Mesendoderm (in vitro differentiated cells): ENCODE results near the gene ALPP.
"Not testable (repeated sequence)": the region's sequence is repeated elsewhere in the genome, so short reads cannot be mapped to it uniquely, and the experiment has no call there.

Experiments
- DNase-seq: peaks from one replicate; pipeline ENCODE4 v3.0.0; 2013
- H2AK5ac ChIP-seq: 2 replicates; pipeline ENCODE4 v1.6.1; 2013; ENCODE audit warnings: low read length, inconsistent platforms
- H2BK120ac ChIP-seq: 2 replicates; pipeline ENCODE4 v1.6.1; 2013; ENCODE audit warnings: low read depth, mild to moderate bottlenecking, low read length, moderate library complexity, mixed read lengths
- H2BK15ac ChIP-seq: replicated peaks from 2 replicates; pipeline ENCODE4 v1.6.1; 2013; ENCODE audit warnings: low read depth, mild to moderate bottlenecking, moderate library complexity
- H2BK5ac ChIP-seq: 2 replicates; pipeline ENCODE4 v1.6.1; 2013; ENCODE audit warnings: low read length, inconsistent platforms
- H3K18ac ChIP-seq: 2 replicates; pipeline ENCODE4 v1.6.1; 2013; ENCODE audit warnings: mild to moderate bottlenecking, low read length, mixed read lengths
- H3K23ac ChIP-seq: one replicate; pipeline ENCODE4 v1.6.1; 2013; ENCODE audit warnings: low read length
- H3K27ac ChIP-seq: 2 replicates; pipeline ENCODE4 v1.5.1; 2013; ENCODE audit warnings: low read depth, mild to moderate bottlenecking, inconsistent platforms, low read length, moderate library complexity
- H3K27me3 ChIP-seq: 2 replicates; pipeline ENCODE4 v1.6.1; 2013; ENCODE audit warnings: low read length, control low read depth, mild to moderate bottlenecking, inconsistent platforms; ENCODE audit not compliant: insufficient read depth, poor library complexity
- H3K36me3 ChIP-seq: 2 replicates; pipeline ENCODE4 v1.6.1; 2013; ENCODE audit warnings: low read length, inconsistent platforms; ENCODE audit not compliant: control insufficient read depth, insufficient read depth
- H3K4ac ChIP-seq: one replicate; pipeline ENCODE4 v1.6.1; 2013; ENCODE audit warnings: low read depth, mild to moderate bottlenecking, low read length, moderate library complexity
- H3K4me1 ChIP-seq: 2 replicates; pipeline ENCODE4 v1.6.1; 2013; ENCODE audit warnings: low read depth, low read length, inconsistent platforms; ENCODE audit not compliant: control insufficient read depth
- H3K4me2 ChIP-seq: 2 replicates; pipeline ENCODE4 v1.6.1; 2013; ENCODE audit warnings: low read length
- H3K4me3 ChIP-seq: 2 replicates; pipeline ENCODE4 v1.5.1; 2013; ENCODE audit warnings: mild to moderate bottlenecking, low read length
- H3K56ac ChIP-seq: one replicate; pipeline ENCODE4 v1.6.1; 2013; ENCODE audit warnings: low read length
- H3K79me1 ChIP-seq: 2 replicates; pipeline ENCODE4 v1.6.1; 2013; ENCODE audit warnings: low read length, inconsistent platforms
- H3K79me2 ChIP-seq: 2 replicates; pipeline ENCODE4 v1.6.1; 2013; ENCODE audit warnings: mild to moderate bottlenecking, low read length; ENCODE audit not compliant: control insufficient read depth, insufficient read depth
- H3K9ac ChIP-seq: 2 replicates; pipeline ENCODE4 v1.6.1; 2013; ENCODE audit warnings: low read length, inconsistent platforms
- H4K5ac ChIP-seq: one replicate; pipeline ENCODE4 v1.6.1; 2013; ENCODE audit warnings: low read length
- H4K8ac ChIP-seq: one replicate; pipeline ENCODE4 v1.6.1; 2013; ENCODE audit warnings: low read depth, mild to moderate bottlenecking, control low read depth, low read length, moderate library complexity
- WGBS: extraction: QIAGEN DNeasy Blood & Tissue Kit; methylation state at CpG from one replicate; pipeline ENCODE4 v1.1.7; 2013; ENCODE audit warnings: low lambda C conversion rate, missing lambda C conversion rate; ENCODE audit not compliant: insufficient coverage; ENCODE audit errors: extremely low coverage; 5-methylcytosine and 5-hydroxymethylcytosine counted together

The ALPP gene

GRCh38 chr2:232367591-232368233 lies 10.8 kb upstream of the ALPP start:
- Histone ChIP-seq H3K4me1 (no peaks in the 10 kb centered on the region), H2BK15ac (no peak overlapping the region), H2BK5ac (no peak overlapping the region), H3K27ac (no peak overlapping the region), H2AK5ac (no peak overlapping the region), H3K79me1 (no peaks in the 10 kb centered on the region), H3K79me2 (no peaks in the 10 kb centered on the region), H3K56ac (no peak overlapping the region), H3K4me2 (no peak overlapping the region), H3K36me3 (no peaks in the 10 kb centered on the region), H3K4me3 (no peak overlapping the region), H4K5ac (no peak overlapping the region), H3K9ac (no peak overlapping the region), H2BK120ac (no peak overlapping the region), H3K23ac (no peak overlapping the region), H4K8ac (no peak overlapping the region), H3K18ac (no peak overlapping the region), H3K27me3 (no peaks in the 10 kb centered on the region), H3K4ac (no peak overlapping the region)
- WGBS = no CpG with 5 or more reads among the region's 13 CpGs
- peak; percentile 58 for DNase-seq

DNA sequence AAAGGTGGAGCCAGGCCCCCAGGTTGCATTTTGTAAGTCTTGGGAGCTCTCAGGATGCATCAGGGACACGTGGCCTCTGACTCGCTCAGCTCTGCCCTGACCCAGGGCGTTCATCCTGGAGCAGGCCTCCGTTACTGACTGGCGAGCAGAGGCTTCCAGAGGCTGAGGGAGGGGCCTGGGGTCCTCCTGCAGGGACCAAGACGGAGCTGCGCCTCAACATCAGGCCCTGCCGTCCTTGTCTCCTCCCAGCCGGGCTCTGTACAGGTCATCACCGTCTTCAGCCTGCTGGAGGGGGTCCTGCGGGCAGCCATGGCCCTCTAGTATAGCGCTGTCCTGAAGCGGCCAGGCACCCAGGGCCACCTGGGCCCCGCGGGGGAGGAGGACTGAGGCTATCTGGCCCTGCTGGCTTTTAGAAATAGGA lies 10.2 kb upstream of the ALPP start:
- H3K79me1 ChIP-seq = no peaks in the 10 kb centered on the region
- no peaks in the 10 kb centered on the region for H3K27me3 ChIP-seq
- no peak overlapping the region for H3K18ac ChIP-seq
- H3K4me1 ChIP-seq = no peaks in the 10 kb centered on the region
- H2BK5ac ChIP-seq = no peak overlapping the region
- no peak overlapping the region for H4K8ac ChIP-seq
- no peak overlapping the region for H2AK5ac ChIP-seq
- H3K9ac ChIP-seq = no peak overlapping the region
- H3K4me2 ChIP-seq = no peak overlapping the region
- peak overlapping the region; percentile 25 for H3K56ac ChIP-seq
- no peak overlapping the region for H3K4ac ChIP-seq
- no peak overlapping the region for H3K23ac ChIP-seq
- no peak for DNase-seq
- no CpG with 5 or more reads among the region's 15 CpGs for WGBS
- no peak overlapping the region for H3K27ac ChIP-seq
- no peaks in the 10 kb centered on the region for H3K36me3 ChIP-seq
- no peak overlapping the region for H2BK15ac ChIP-seq
- no peak overlapping the region for H2BK120ac ChIP-seq
- H4K5ac ChIP-seq = no peak overlapping the region
- H3K4me3 ChIP-seq = no peak overlapping the region
- no peaks in the 10 kb centered on the region for H3K79me2 ChIP-seq

GRCh38 chr2:232369126-232369951 lies 9.2 kb upstream of the ALPP start:
- Histone ChIP-seq H3K4me3 (no peak overlapping the region), H3K9ac (no peak overlapping the region), H2BK15ac (no peak overlapping the region), H4K8ac (no peak overlapping the region), H3K36me3 (no peaks in the 10 kb centered on the region), H3K79me1 (no peaks in the 10 kb centered on the region), H3K23ac (no peak overlapping the region), H3K18ac (no peak overlapping the region), H2AK5ac (no peak overlapping the region), H2BK5ac (no peak overlapping the region), H3K27me3 (no peaks in the 10 kb centered on the region), H3K4ac (no peak overlapping the region), H3K79me2 (no peaks in the 10 kb centered on the region), H2BK120ac (no peak overlapping the region), H3K4me1 (no peaks in the 10 kb centered on the region), H3K56ac (no peak overlapping the region), H3K4me2 (no peak overlapping the region), H3K27ac (no peak overlapping the region), H4K5ac (no peak overlapping the region)
- WGBS = no CpG with 5 or more reads among the region's 15 CpGs
- DNase-seq = no peak

- not testable (repeated sequence) for H3K56ac ChIP-seq, H3K4me3 ChIP-seq, H3K36me3 ChIP-seq, H4K8ac ChIP-seq, H3K79me1 ChIP-seq, H3K4ac ChIP-seq, H2BK5ac ChIP-seq, H3K4me1 ChIP-seq, DNase-seq, H3K27me3 ChIP-seq, H4K5ac ChIP-seq, H3K79me2 ChIP-seq, H2BK15ac ChIP-seq, H3K27ac ChIP-seq, H2BK120ac ChIP-seq, H3K9ac ChIP-seq, H3K18ac ChIP-seq, H3K23ac ChIP-seq, H3K4me2 ChIP-seq, H2AK5ac ChIP-seq
- no CpG with 5 or more reads among the region's 12 CpGs for WGBS
These were observed 8.5 kb upstream of the ALPP start for GRCh38 chr2:232370007-232370406.

GRCh38 chr2:232372231-232373208 lies 6.0 kb upstream of the ALPP start:
- Histone ChIP-seq H2BK120ac (no peak overlapping the region), H4K5ac (no peak overlapping the region), H3K27me3 (no peaks in the 10 kb centered on the region), H3K9ac (no peak overlapping the region), H3K23ac (no peak overlapping the region), H2BK15ac (no peak overlapping the region), H3K27ac (no peak overlapping the region), H3K4me3 (no peak overlapping the region), H4K8ac (no peak overlapping the region), H2BK5ac (no peak overlapping the region), H3K18ac (no peak overlapping the region), H3K36me3 (no peaks in the 10 kb centered on the region), H3K79me2 (no peaks in the 10 kb centered on the region), H3K79me1 (no peaks in the 10 kb centered on the region), H3K4me1 (no peaks in the 10 kb centered on the region), H3K56ac (no peak overlapping the region), H2AK5ac (no peak overlapping the region), H3K4ac (no peak overlapping the region), H3K4me2 (no peak overlapping the region)
- WGBS = no CpG with 5 or more reads among the region's 18 CpGs
- no peak for DNase-seq
